Chondrocyte (in vitro differentiated cells): Measurements from ENCODE around the gene ESPN. TPM values are rescaled to one million over a fixed set of nuclear protein-coding genes. Genes with fewer than 3 reads are reported as not detected.
A peak's percentile ranks its signal among the peaks of the same experiment; 100 is the strongest.
"Not testable (repeated sequence)": the region's sequence is repeated elsewhere in the genome, so short reads cannot be mapped to it uniquely, and the experiment has no call there.

Experiments used
- DNase-seq: peaks from one replicate; pipeline ENCODE4 v3.0.0; 2021; ENCODE audit warnings: mixed read lengths, low spot score
- H3K27ac Mint-ChIP-seq: one replicate; pipeline ENCODE4 v1.8.0; 2021; ENCODE audit warnings: mild to moderate bottlenecking, moderate library complexity, mixed read lengths; ENCODE audit not compliant: unreplicated experiment
- H3K27me3 Mint-ChIP-seq: 2 replicates; pipeline ENCODE4 v1.8.0; 2021; ENCODE audit warnings: low read depth, mixed read lengths
- H3K36me3 Mint-ChIP-seq: 2 replicates; pipeline ENCODE4 v1.8.0; 2021; ENCODE audit warnings: low read depth, mixed read lengths
- H3K4me1 Mint-ChIP-seq: 2 replicates; pipeline ENCODE4 v1.8.0; 2021; ENCODE audit warnings: low read depth, mild to moderate bottlenecking, mixed read lengths
- H3K4me3 Mint-ChIP-seq: one replicate; pipeline ENCODE4 v1.8.0; 2021; ENCODE audit warnings: mild to moderate bottlenecking, moderate library complexity, mixed read lengths; ENCODE audit not compliant: unreplicated experiment
- H3K9me3 Mint-ChIP-seq: 2 replicates; pipeline ENCODE4 v1.8.0; 2021; ENCODE audit warnings: low read depth, mixed read lengths
- CTCF ChIP-seq: fragments of 200-600 bp; sonication (generic); IDR thresholded peaks from 2 replicates; pipeline ENCODE4 v1.5.0; 2021; ENCODE audit warnings: antibody characterized with exemption, mild to moderate bottlenecking, moderate library complexity
- total RNA-seq: library from RNA; stranded (reverse); gene quantifications from 3 replicates; pipeline ENCODE4 v1.2.1, GENCODE V29; 2021

Gene ESPN
- total RNA-seq, 1 donor from 2014 or later, result 0.57 TPM

DNA sequence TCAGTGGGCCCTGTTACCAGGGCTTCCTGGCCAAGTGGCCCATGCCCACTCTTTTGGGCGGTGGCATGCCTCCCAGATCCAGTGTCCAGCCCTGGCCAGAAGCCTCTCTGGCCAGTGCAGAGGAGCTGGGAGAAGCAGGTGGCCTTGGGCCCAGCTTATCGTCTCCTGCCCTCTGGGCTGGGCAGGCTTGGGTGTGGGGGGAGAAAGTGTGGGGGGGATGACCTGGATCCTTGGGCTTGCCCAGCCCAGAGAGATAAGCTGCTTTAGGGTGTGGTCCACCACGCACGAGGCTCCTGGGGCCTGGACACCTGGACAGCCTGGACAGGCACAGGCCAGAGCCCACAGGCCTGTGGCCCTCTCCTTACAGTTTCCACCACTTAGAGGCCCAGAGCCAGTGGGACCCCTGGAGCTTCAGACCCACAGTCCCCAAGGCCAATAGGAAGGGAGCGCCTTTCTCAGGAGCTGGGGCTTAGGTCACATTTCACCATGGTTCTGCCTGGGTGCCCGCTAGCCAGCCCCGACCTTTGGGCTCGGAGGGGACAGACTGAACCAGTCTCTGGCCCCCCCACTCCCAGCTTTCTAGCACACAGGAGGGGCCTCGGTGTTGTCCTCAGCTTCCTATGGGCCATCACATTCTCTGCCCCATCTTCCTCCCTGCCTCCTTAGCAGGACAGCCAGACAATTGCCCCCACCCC lies 1.8 kb downstream of the ESPN start:
- DNase-seq, result peak; percentile 72
- no peak overlapping the region for H3K4me3 Mint-ChIP-seq
- peaks cover 36% of the 10 kb centered on the region for H3K27me3 Mint-ChIP-seq
- no peak overlapping the region for H3K27ac Mint-ChIP-seq
- H3K9me3 Mint-ChIP-seq, result no peaks in the 10 kb centered on the region
- no peak for TF ChIP-seq CTCF
- no peaks in the 10 kb centered on the region for H3K36me3 Mint-ChIP-seq
- peaks cover 27% of the 10 kb centered on the region for H3K4me1 Mint-ChIP-seq

DNA sequence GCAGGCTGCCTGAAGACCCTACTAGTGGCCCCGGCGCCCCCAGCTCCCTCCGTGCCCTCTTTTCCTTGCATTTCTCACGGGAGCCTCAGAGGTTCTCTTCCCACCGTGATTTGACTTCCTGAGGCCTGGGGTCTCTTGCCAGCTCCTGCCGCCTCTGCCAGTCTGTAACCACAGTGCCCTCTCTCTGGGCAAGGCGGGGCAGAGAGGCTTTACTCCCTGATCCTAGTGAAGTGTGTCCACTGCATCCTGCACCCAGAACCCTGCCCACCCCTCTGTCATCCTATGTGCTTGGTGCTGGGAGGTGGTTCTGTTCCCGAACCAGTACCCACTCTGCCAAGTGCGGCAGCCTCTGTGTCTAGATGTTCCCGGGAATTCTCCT lies 2.4 kb downstream of the ESPN start:
- no peak for TF ChIP-seq CTCF
- no peak overlapping the region for H3K27ac Mint-ChIP-seq
- H3K4me1 Mint-ChIP-seq, result peaks cover 27% of the 10 kb centered on the region
- no peaks in the 10 kb centered on the region for H3K36me3 Mint-ChIP-seq
- no peak overlapping the region for H3K4me3 Mint-ChIP-seq
- DNase-seq, result no peak
- H3K27me3 Mint-ChIP-seq, result peaks cover 32% of the 10 kb centered on the region
- H3K9me3 Mint-ChIP-seq, result no peaks in the 10 kb centered on the region

DNA sequence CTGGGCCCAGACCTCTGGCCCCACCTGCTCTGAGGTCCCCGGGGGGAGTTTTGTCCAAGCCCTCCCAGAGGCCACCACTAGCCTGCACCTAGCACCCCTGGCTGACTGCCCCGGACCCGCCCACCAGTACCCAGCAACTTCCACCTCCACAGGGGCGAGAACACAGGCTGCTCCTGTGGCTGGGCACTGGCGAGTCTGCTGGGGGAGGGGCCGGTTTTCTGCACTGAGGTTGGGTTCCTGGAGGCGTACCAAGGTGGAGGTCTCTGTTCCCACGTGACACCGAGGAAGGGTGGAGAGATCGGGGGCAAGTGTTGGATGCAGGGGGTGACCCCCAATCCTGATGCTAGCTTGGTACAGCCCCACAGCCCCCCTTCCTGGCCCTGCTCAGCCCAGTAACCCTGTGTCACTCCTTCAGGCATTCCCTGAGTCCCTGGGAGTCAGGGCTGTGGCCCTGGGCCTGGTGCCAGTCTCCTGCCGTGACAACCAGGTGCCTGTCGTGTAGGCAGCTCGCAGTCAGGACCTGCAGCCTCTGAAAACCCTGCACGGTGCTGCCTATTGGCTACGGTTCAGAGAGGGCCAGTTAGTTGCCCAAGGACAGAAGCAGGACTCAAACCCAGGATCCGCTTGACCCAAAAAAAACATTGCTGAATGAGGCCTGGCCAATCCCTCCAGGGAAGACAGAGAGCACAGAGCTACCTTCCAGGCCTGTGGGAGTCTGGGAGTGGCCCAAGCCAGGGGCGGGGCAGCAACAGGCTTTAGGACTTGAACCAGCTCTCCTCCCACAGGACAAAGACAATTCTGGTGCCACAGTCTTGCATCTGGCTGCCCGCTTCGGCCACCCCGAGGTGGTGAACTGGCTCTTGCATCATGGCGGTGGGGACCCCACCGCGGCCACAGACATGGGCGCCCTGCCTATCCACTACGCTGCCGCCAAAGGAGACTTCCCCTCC lies 3.1 kb downstream of the ESPN start:
- no peak for TF ChIP-seq CTCF
- peak; percentile 77 for DNase-seq
- Mint-ChIP-seq H3K27me3 (peaks cover 32% of the 10 kb centered on the region), H3K36me3 (no peaks in the 10 kb centered on the region), H3K4me3 (no peak overlapping the region), H3K9me3 (no peaks in the 10 kb centered on the region), H3K27ac (no peak overlapping the region), H3K4me1 (peaks cover 26% of the 10 kb centered on the region)

- H3K9me3 Mint-ChIP-seq, H3K27ac Mint-ChIP-seq, H3K36me3 Mint-ChIP-seq, DNase-seq, H3K4me3 Mint-ChIP-seq: not testable (repeated sequence)
- Mint-ChIP-seq H3K4me1 (peaks cover 18% of the 10 kb centered on the region), H3K27me3 (peaks cover 29% of the 10 kb centered on the region)
Measured at GRCh38 chr1:6428453-6428852, 3.9 kb downstream of the ESPN start.

DNA sequence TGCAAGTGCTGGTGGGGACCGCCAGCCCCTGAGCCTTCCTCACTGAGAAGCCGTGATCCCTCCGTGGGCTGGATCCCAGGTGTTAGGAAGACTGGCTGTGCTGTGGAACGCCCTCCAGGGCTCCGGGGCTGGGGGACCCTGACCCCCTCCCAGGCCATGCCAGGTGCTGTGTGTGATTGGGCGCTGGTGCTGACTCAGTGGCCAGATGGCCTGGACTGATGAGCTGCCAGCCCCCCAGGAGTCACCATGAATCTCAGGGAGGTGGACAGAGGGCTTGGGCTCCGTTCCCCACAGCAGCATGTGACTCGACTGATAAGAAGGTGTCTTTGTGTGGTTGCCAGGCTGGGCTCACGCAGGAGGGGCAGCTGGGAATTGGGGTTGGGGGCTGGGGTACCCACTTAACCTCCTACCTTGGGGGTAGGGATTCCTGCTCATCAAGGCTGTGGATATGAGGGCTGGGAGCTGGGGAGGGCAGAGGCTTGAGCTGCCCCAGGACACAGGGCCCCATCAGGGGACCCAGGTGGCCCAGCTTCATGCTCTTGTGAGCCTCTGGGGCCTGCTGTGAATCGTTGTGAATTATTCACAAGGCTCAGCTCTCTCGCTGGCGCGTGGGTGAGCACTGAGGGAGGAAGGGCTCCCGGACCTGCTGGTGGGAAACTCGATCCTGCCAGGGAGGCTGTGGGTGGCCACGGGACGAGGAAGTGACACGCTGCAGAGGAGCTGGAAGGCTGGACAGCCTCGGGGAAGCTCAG lies 5.3 kb downstream of the ESPN start:
- H3K4me3 Mint-ChIP-seq, H3K4me1 Mint-ChIP-seq, H3K27ac Mint-ChIP-seq, H3K36me3 Mint-ChIP-seq, H3K9me3 Mint-ChIP-seq: not testable (repeated sequence)
- H3K27me3 Mint-ChIP-seq, result peaks cover 32% of the 10 kb centered on the region
- peak; percentile 80 for DNase-seq

DNA sequence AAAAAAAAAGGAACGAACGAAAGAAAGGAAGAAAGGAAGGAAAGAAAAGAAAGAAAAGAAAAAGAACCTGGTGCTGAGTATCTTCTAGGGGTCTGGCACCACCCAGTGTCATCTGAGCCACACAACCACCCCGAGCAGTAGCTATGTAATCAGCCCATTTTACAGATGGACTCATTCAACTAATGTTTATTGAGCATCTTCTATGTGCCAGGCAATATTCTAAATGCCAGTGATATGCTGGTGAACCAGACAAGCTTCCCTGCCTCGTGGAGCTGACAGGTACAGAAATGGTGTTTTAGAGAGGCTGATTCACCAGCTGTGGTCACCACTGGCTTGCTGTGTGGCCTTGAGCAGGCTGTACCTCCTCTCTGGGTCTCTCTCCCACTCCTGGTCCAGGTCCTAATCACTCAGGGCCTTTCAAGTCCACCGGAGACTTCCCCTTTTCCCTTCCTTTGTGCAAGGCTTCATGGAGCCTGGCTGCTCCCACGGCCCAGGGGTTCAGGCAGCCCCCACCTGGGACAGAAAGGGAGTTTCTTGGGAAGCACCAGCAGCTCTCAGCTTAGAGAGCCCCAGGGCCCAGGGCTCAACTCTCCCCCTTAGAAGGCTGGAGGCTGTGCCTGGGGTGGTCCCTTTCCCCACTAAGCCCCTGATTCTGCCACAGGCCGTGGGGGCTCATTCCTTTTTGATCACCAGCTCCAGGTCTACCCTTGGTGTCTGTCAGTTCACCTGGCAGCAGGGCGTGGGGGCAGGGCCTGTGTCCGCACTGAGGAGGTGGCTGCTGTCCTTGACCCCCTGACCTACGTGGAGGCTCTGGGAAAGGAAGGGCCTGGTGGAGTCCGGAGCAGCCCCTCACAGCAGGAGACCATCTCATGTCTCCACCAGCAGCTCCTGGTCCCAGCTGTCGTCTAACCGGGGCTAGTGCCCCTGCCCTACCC lies 7.3 kb downstream of the ESPN start:
- H3K4me3 Mint-ChIP-seq, DNase-seq, H3K9me3 Mint-ChIP-seq, H3K4me1 Mint-ChIP-seq, H3K36me3 Mint-ChIP-seq, H3K27ac Mint-ChIP-seq: not testable (repeated sequence)
- peaks cover 25% of the 10 kb centered on the region for H3K27me3 Mint-ChIP-seq
